NCI-H1436 treated with DMSO at 0.1 percent for 48 hours (cell line): Measurements from ENCODE around the gene ZBTB16.

Experiments
- DNase-seq: peaks from one replicate; lab custom pipeline; 2025; lab: John Stamatoyannopoulos, UW

ZBTB16 gene

DNA sequence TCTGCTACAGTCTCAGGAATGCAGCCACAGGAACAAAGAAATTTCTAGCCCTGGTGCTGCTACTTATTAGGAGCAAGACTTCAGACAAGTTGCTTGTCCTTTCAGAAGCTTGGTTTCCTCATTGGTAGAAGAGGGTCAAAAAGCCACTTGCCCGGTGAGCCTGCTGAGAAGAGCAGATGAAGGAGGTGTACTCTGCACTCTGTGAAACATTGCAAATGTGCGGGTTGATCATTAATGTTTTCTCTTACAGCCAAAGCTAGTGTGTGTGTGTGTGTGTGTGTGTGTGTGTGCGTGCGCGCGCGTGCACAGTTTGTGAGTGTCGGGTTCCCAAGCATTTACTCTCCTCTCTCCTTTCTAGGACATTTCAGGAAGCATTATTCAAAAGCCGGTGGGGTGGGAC is 150.4 kb downstream of the ZBTB16 start:
- no peak for DNase-seq

DNA sequence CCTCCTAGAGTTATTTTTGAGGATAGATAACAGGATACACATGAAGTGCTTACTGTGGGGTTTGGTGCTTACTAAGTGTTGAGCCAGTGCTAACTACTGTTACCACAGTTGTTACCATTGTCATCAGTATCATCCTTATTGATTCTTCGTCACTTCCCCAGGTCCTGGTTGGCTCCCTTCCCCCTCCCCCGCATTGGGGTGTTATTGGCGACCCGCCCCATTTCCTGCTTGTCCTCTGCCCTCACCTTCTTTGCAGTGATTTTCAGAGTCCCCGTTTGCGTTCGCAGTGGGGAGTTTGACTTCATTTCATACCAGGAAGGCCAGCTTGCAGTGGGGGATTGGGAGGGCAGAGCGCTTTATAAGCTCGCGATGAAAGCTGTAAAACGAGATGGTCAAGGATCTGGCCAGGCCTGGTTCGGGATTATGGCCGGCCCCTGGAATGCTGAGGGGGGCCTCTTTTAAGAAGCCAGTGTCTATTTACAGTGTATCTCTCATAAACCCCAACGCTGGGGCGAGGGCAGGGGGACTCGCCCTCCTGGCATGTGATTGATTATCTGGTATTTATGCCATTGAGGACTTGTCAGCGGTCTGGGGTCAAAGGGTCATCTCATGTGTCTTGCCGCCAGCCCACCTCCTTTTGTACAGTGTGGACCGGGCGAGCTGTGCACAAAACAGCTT is 152.1 kb downstream of the ZBTB16 start:
- no peak for DNase-seq

DNA sequence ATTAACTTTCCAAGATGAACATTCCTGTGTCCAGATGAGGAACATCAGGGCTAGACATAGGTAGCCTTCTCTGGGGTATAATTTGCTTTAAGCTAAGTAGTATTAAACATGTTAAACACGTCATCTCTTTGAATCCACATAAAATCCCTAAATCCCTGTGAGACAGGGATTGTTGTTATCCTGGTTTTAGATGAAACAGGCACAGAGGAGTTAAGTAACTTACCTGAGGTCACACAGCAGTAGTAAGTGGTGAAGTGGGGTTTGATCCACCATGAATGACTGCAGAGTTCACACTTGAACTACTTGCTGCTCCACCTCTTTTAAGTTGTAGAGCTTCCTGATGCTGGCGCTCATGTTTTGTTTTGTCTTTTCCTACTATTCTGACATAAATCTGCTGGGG is 154.1 kb downstream of the ZBTB16 start:
- no peak for DNase-seq

DNA sequence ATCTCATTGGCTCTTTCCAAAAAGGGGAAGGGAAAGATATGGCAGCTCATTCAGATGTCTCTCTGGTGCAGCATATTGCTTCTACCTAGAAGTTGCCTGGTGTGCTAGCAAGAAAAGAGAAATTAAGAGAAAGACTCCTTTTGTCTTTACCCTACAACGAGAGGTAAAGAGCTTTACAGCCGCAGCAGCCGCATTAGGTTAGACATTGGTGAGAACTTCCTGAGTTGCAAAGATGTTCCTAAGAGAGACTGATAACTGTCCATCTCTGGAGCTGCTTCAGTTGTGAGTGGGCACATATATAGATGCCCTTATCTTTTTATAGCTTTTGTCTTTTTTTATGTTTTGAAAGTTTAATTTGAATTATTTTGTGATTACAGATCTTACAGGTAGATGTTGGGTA is 155.9 kb downstream of the ZBTB16 start:
- no peak for DNase-seq

DNA sequence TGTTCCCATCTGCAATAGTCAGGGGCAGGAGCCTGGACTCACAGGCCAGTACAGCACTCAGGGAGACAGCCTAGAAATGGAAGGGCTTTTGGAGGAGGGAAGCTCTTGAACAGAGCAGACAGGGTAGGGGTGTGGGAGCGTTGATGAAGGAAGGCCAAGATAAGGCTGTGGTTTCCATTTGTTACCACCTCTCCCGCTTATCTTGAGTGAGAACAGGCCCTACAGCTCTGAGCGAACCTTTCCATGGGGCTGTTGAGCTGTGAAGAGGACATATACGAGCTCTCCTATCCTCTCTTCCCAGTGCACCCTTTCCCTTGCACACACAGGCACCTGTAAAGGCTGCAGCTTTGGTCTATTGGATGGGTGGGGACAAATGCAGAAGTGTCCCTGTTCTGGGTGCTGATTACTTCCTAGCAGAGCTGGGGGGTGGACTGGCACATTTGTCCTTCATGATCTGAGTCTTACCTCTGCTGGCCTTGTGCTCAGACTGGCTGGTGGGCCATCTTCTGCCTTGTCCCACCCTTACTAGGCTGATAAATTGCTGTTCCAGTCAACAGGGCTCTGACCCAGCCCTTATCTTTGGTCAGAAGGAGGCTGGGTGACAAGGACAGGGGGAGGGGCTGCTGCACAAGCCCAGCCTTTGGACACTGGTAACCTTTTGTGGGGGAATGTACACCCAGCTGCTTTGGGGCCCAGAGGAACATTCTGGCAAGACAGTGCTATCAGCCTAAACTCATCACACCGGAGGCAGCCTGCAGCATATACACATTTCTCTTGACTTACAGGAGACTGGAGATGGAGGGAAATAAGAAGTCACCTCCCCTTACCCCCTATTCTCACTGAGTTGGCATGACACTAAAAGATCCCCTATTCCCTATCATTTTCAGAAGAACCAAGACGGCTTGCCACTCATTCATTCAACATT is 156.6 kb downstream of the ZBTB16 start:
- DNase-seq: no peak

DNA sequence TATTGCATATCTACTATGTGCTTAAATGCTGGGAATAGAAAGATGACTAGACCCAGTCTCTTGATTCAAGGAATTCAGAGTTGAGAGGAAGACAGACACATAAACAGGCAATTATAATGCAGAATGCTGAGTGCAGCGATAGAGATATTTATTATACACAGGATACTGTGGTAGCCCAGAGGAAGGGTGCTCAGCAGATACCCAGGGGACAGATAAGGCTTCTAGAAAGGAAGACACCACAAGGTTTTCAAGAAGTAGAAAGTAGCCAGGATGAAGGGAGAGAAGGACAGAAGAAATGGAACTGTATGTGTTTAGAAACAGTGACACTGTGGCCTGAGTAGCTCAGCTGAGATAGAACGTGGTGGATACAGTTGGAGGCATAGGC is 157.3 kb downstream of the ZBTB16 start:
- DNase-seq: no peak

DNA sequence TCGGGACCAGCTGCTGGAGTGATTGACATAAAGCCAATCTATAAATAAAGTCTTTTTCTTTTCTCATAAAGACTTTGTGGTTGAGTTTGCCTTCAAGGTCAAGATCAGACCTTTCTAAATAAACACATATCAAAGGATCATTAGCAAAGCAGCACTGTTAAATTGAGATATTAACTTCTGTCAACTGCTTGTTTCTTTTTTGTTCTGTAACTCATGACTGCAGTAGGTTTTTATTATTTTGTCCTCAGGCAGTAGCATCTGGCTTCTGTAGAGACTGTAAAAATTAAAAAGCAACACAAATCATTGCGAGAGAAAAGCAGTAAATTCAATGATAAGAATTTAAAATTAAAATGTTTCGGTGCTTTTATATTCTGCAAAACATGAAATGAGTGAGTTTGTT is 159.0 kb downstream of the ZBTB16 start:
- DNase-seq: no peak

DNA sequence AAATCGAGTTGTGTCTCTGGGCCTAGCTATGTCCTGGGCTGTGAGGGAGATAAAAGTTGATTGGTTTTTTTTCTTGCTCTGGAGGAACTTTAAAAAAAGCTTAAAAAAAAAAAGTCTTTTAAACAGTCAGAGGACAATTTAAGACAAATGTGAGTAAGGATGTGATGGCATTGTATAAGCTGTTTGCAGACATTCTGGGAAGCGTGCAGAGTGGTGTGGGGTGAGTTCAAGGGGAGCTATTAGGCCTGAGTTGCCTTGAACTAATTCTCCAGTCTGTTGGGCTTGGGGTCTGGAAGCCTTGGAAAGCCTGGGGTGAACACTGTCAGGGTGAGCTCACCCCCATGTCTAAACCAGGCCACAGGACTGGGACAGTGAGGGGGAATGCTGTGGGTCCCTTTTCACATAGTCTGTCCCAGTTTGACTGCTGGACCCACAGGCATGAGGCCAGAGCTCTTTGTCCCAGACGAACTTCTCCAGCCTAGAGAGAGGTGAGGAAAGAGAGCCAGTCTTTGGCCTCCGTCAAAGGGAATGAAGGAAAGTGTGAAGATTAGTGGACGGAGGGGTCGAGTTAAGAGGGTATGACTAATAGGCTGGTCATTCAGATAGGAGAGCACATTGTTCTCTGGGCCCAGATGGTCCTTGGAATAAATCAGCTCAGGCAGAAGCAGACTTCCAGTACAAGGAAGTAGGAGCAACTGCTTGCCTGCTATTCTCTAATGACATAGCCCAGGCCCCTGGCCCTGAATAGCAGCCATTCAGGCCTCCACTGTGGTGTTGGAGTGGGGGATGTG is 160.2 kb downstream of the ZBTB16 start:
- no peak for DNase-seq

DNA sequence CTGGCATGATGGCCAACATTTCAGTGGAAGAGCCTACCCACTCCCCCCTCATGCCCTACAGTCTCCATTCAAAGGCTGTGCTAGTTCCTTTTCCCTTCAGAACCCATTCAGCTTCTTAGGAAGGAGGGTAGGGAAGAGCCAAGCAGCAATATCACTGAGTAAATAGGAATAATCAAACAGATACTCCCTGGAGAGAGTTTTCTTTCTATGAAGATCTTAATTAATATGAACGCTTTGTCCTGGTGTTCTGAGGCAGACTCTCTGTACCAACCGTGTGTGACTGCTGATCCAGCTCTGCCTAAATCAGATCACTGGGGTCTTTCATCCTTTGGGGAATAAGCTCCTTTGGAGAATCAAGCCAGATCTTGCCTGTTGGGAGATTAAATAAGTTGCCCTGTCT is 161.5 kb downstream of the ZBTB16 start:
- DNase-seq: no peak

DNA sequence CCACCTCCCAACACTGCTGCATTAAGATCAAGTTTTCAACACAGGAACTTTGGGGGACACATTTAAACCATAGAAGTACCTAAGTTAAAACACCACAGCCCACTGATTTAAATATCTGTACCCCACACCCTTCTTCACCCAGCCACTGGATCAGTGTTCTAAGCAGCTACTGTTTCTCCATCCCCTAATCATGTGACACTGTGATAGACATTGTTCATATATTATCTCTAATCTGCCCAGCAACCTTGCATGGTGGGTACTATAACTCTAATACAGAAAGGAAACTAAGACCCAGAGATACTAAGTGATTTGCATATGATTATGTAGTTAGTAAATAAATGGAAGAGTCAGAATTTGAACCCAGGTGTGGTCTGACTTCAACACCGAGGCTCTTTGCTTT is 166.2 kb downstream of the ZBTB16 start:
- DNase-seq: no peak

DNA sequence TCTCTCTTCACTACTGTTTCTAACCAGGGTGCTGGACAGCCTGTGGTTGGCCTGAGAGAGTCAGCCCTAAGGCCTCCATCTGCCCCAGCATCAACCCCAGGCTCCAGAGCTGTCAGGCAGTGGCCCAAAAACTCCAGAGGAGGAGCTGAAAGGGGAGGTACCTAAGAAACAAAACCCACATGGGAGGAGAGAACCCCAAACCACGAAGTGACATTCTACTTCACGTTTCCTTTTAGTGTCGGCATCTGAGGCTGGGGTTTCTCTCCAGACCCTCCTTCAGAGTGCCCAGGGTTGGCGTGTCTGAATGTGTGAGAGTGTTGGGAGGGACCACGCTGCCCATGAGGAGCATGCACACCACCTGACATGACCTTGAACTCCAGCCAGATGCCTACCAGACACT is 166.8 kb downstream of the ZBTB16 start:
- DNase-seq: no peak

DNA sequence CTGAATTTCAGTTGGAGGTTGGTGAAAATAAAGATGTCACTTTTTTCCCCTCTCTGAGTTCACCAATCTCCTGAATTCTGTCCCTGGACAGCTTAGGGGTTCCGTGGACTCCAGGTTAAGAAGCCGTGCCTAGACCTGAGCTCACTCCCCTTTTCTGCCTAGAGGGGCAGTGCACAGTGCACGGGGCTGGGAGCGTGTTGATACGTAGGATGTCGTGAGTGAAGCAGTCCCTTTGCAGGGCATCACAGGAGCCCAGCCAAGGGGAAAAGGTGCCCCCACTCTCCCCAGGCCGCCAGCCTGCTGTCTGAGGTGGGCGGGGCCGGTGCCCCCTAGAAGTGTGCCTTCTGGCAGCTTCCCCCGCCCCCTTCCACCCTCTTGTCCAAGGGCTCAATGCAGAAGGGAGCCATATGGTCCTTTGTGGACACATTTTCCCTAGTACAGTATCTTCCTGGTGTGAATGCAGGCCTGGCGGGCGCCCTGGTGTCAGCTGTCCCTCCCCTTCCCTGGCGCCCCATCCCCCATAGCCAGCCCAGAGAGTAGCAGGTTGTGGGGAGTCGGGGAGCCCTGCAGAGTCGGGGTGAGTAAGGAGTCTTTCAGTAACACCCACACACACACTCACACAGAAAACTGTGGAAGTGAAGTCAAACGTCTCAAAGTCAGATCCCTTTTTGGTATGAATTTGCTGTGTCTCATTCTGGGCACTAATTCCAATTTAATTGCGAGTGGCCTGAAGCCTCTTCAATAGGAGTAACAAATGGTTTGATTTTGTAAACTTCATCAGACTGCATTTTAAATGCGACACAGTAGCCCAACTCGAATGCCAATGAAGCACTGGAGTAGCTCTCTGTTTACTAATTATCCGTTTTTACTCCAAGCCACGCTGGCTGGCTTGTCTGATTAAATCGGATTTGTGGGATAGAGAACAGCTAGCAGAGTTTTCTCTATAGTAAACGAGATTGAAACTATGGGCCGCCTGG is 169.2 kb downstream of the ZBTB16 start:
- DNase-seq: no peak

DNA sequence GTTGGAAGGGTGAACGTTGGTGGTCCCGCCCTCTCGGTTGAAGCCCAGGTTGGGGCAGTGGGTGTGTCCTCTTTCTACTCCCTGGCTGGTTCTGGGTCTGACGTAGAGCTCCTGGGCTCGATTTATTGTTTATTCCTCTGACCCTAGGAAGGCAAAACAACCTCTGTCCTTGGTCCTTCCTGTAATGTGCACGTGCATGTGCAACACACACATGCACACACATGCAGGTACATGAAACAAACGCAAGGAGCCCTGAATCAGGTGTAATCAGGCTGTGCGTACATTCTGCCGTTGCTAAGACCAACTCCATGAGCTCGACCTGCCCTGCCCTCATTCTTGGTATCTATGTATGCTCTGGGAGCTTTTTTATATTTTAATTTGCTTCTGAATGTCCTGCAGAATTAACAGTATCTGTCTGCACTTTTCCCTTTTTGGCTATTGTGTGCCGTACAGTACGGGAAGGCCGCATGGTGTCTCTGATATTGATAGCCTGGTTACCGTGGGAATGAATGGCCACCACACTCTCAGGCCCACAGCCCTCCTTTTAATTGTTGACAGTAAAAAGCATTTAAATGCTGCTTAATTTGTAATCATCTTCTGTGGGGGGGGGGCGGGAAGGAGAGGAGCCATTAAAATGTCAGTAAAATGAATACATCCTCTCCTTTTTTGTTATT is 170.7 kb downstream of the ZBTB16 start:
- no peak for DNase-seq

DNA sequence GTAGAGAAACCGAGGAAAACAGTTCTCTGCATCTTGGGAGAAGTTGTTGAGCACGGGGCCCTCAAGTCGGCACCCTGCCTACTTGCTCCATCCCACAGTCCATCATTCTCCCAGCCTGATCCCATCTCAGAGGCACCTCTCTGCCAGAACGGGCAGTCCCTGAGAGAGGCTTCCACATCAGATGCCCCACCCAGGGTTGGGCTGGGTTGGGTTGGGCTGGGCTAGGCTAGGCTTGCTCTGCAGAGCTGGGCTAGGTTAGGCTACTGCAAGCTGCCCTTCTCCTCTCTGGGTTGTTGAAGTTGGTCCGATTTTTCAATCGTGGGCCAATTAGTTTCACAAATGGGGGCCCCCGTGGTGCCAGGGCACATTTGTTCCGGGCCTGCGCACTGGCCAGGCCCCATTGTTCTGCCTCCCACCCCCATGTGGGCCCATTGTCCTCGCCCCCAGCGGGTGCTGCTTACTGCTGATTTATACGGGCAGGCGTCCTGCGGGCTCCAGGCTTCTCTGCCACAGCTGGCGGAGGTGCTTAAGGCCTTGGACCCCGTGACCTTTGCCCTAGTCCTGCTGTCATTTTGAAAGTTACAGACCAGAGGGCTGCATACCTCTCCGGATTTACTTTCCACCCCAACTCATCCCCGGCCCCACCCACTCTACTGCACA is 173.0 kb downstream of the ZBTB16 start:
- DNase-seq: no peak

DNA sequence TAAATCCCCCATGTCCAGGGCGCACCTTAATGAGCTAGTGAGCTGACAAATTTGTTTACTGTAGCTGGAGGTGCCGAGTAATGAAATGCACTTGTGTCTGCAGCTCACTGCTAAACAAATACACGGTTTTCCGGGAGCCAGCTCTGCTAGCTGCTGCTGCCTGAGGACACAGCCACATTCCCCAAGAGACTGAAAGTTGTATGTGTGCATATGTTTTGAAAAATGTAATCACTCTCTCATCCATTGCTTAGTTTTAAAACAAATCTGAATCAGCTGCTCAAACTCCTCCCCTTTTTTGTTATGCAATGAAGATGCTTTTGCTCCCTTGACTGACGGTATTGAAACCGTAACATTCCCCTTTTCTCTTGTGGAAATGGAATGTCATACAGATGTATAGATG is 174.2 kb downstream of the ZBTB16 start:
- DNase-seq: no peak

DNA sequence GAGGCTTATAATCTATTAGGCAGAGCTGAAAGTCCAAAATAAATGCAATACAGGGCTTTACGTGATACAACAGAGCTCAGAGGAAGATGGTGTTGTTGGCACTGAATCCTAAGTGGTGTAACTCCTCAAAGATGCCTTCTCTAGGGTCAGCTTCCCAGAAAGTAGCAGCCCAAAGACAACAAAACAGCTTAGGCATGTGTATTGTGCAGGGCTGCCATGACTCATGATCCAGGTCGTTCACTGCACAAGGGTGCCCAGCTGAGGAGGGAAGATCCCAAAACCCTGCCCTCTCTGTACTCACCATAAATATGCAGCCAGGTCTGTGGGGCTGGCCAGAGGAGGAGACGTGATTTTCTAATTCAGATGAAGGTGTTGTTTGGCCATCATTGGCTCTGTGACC is 177.3 kb downstream of the ZBTB16 start:
- DNase-seq: no peak

DNA sequence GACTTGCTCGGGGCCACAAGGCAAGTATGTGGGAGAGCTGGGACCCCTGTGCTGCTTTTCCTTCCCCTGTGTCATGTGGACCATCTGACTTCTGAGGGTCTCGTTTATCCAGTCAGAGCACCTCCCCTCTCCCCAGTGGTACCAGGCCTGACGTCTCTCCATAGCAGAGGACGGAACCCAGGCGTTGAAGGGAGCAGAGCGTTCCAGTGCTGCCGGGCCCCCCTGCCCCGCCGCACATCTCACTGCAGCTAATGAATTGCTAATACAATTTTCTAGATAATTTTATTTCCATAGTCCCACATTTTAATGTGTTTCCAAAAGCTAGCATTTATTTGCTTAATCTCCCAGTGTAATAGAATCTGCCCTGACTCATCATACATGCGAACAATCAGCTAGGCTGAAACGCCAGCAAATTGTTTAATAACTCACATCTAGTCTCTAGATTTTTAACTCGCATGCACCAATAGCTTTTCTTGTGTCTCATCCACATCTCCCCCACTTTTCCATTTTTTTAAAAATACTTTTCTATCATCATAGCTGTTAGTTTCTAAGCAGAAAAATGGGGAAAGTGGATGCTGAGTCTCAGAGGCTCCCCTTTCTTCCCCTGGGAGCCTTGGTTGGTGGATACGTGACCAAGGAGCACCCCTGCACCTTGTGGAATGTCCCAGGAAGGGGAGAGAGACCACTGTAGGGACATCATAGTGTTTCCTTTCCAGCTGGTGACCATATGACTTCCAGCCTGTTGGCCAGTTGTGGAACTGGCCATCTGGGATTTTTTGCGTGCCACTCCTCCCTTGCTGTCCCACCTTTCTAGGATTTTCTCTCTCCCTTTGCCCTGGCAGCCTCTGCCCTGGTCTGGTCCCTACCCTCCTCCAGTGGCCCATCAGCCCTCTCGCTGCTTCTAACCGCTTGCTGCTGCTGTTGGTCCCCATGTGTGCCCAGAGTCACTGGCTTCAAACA is 178.1 kb downstream of the ZBTB16 start:
- DNase-seq: no peak

DNA sequence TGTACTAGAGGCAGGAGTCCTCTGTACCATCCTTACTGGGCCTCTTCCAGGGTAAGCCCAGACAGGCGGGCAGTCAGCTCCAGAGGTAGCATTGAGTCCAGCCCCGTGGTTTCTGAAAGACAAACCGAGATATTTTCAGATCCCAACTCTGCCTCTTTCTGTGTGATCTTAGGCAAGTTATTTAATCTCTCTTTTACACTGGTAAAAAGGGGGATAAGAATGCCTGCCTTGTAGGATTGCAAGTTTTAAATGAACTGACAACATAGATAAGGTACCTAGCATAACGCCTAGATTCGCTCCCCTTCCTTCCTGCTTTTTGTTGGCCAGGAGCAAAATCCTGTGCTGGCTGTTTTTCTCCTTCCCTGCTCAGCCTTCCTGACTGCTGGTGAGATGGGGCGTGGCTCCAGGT is 180.2 kb downstream of the ZBTB16 start:
- no peak for DNase-seq

DNA sequence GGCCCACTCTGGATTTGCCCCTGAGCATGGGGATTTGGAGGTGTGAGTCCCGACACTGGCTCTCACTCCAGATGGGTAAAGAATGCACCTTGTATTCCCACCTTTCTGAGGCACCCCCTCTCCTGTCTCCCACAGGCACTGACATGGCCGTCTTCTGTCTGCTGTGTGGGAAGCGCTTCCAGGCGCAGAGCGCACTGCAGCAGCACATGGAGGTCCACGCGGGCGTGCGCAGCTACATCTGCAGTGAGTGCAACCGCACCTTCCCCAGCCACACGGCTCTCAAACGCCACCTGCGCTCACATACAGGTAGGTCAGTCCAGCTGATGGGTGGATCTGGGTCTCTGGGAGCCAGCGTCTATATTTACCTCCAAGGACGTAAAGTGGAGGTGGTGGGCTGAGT is 182.5 kb downstream of the ZBTB16 start:
- DNase-seq: no peak
